GM12872 (cell line): Measurements from ENCODE around the gene TRIM14.
A peak's percentile ranks its signal among the peaks of the same experiment; 100 is the strongest.

Source experiments
- CTCF ChIP-seq: IDR thresholded peaks from 3 replicates; pipeline ENCODE4 v1.5.1; 2011; ENCODE audit warnings: low read depth, mild to moderate bottlenecking, low read length, moderate library complexity; ENCODE audit not compliant: insufficient read depth

TRIM14 gene

GRCh38 chr9:98140503-98140902 lies 21.5 kb upstream of the TRIM14 start:
- no peak for TF ChIP-seq CTCF

- TF ChIP-seq CTCF: no peak
These were observed 17.5 kb upstream of the TRIM14 start for GRCh38 chr9:98136489-98136888.

GRCh38 chr9:98135938-98136337 lies 16.9 kb upstream of the TRIM14 start:
- no peak for TF ChIP-seq CTCF

GRCh38 chr9:98135558-98135934 lies 16.5 kb upstream of the TRIM14 start:
- no peak for TF ChIP-seq CTCF

GRCh38 chr9:98134702-98135557 lies 15.9 kb upstream of the TRIM14 start:
- no peak for TF ChIP-seq CTCF

- TF ChIP-seq CTCF: 0 out of 3 replicates have a peak, but pooled peaks have one; percentile 1
These were observed 14.0 kb upstream of the TRIM14 start for GRCh38 chr9:98132806-98133631.

- no peak for TF ChIP-seq CTCF
These were observed 13.1 kb upstream of the TRIM14 start for GRCh38 chr9:98132158-98132557.
